ENCODE results near the gene IL4.

- TF ChIP-seq, protein P1, sequence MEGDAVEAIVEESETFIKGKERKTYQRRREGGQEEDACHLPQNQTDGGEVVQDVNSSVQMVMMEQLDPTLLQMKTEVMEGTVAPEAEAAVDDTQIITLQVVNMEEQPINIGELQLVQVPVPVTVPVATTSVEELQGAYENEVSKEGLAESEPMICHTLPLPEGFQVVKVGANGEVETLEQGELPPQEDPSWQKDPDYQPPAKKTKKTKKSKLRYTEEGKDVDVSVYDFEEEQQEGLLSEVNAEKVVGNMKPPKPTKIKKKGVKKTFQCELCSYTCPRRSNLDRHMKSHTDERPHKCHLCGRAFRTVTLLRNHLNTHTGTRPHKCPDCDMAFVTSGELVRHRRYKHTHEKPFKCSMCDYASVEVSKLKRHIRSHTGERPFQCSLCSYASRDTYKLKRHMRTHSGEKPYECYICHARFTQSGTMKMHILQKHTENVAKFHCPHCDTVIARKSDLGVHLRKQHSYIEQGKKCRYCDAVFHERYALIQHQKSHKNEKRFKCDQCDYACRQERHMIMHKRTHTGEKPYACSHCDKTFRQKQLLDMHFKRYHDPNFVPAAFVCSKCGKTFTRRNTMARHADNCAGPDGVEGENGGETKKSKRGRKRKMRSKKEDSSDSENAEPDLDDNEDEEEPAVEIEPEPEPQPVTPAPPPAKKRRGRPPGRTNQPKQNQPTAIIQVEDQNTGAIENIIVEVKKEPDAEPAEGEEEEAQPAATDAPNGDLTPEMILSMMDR (IDR thresholded peaks at IDR 0.05) = no peak
- TF ChIP-seq POLR2A (IDR thresholded peaks at IDR 0.05) = no peak
Measured at GRCh38 chr5:132646583-132647266, 27.1 kb upstream of the IL4 start.

All from esophagus squamous epithelium (tissue), 4 donors.